PC-9 (cell line): Measurements from ENCODE around the gene AQP12B. TPM values are rescaled to one million over a fixed set of nuclear protein-coding genes. Genes with fewer than 3 reads are reported as not detected.

Experiments
- BruUV-seq: library from RNA; stranded (reverse); fragments of 400-500 nt; replicated peaks from 2 replicates; lab custom pipeline; 2021; lab: Mats Ljungman, UMichigan
- CTCF ChIA-PET: fragments of 300-600 bp; sonication (Branson Sonifier 250); formaldehyde crosslinking; loops from one replicate; lab custom pipeline; 2022; ENCODE audit warnings: antibody characterized with exemption; lab: Charles Lee
- POLR2A ChIA-PET: fragments of 300-600 bp; sonication (Branson Sonifier 250); formaldehyde crosslinking; loops from one replicate; lab custom pipeline; 2022; ENCODE audit warnings: antibody characterized with exemption; ENCODE audit not compliant: unreplicated experiment; lab: Charles Lee
- DNase-seq, 2 experiments: peaks; one replicate each; pipeline versions ENCODE4 v3.0.0 to v3.0.0-alpha.2; 2015 to 2022; ENCODE audit warnings: mixed read lengths in 1 of 2
- H2AFZ ChIP-seq: fragments of 200-600 bp; sonication (generic); 2 replicates; pipeline ENCODE4 v1.8.1; 2017; ENCODE audit warnings: antibody characterized with exemption
- H3F3A ChIP-seq: fragments of 200-600 bp; sonication (generic); 2 replicates; pipeline ENCODE4 v1.8.1; 2017; ENCODE audit warnings: antibody characterized with exemption, mild to moderate bottlenecking, low read depth; ENCODE audit not compliant: insufficient read depth
- H3K27ac ChIP-seq: fragments of 200-600 bp; sonication (generic); 2 replicates; pipeline ENCODE4 v1.6.1; 2016; ENCODE audit warnings: mixed run types
- H3K27me3 ChIP-seq: fragments of 200-600 bp; sonication (generic); 2 replicates; pipeline ENCODE4 v1.6.1; 2016; ENCODE audit warnings: low read depth, mixed run types; ENCODE audit not compliant: insufficient read depth
- H3K36me3 ChIP-seq: fragments of 200-600 bp; sonication (generic); 2 replicates; pipeline ENCODE4 v1.6.1; 2016; ENCODE audit warnings: low read depth, mixed run types
- H3K4me1 ChIP-seq: fragments of 200-600 bp; sonication (generic); replicated peaks from 2 replicates; pipeline ENCODE4 v1.6.1; 2016; ENCODE audit warnings: mixed run types; ENCODE audit not compliant: insufficient read depth
- H3K4me2 ChIP-seq: fragments of 200-600 bp; sonication (generic); 2 replicates; pipeline ENCODE4 v1.6.1; 2017; ENCODE audit warnings: mixed run types
- H3K4me3 ChIP-seq: fragments of 200-600 bp; sonication (generic); 2 replicates; pipeline ENCODE4 v1.6.1; 2016; ENCODE audit warnings: mixed run types
- H3K79me2 ChIP-seq: fragments of 200-600 bp; sonication (generic); 2 replicates; pipeline ENCODE4 v1.6.1; 2017; ENCODE audit warnings: low read depth, mixed run types
- H3K9me2 ChIP-seq: fragments of 200-600 bp; sonication (generic); 2 replicates; pipeline ENCODE4 v1.8.1; 2017; ENCODE audit warnings: mild to moderate bottlenecking; ENCODE audit not compliant: insufficient read depth
- H3K9me3 ChIP-seq: fragments of 200-600 bp; sonication (generic); 2 replicates; pipeline ENCODE4 v1.8.1; 2016; ENCODE audit warnings: low read depth; ENCODE audit not compliant: insufficient read depth
- H4K20me1 ChIP-seq: fragments of 200-600 bp; sonication (generic); 2 replicates; pipeline ENCODE4 v1.8.1; 2017; ENCODE audit not compliant: insufficient read depth
- EZH2 ChIP-seq: fragments of 200-600 bp; sonication (generic); IDR thresholded peaks from 2 replicates; pipeline ENCODE4 v1.8.0; 2017; ENCODE audit warnings: antibody characterized with exemption, low read depth
- intact Hi-C: fragments of 100-400 bp; cut with micrococcal nuclease; formaldehyde crosslinking; loops from one replicate; pipeline ENCODE4 v1.10.0; 2022; ENCODE audit not compliant: unreplicated experiment
- total RNA-seq: library from RNA; stranded (reverse); gene quantifications from 2 replicates; pipeline ENCODE4 v1.2.3, GENCODE V29; 2021
- TF ChIP-seq, protein P1 (sequence below): fragments of 200-600 bp; sonication (generic); conservative IDR thresholded peaks from 2 replicates; pipeline ENCODE4 v1.6.1; 2017; ENCODE audit warnings: mixed run types, antibody characterized with exemption, mild to moderate bottlenecking, moderate library complexity

AQP12B gene
- total RNA-seq, 1 experiment from 2014 or later, result not detected

DNA sequence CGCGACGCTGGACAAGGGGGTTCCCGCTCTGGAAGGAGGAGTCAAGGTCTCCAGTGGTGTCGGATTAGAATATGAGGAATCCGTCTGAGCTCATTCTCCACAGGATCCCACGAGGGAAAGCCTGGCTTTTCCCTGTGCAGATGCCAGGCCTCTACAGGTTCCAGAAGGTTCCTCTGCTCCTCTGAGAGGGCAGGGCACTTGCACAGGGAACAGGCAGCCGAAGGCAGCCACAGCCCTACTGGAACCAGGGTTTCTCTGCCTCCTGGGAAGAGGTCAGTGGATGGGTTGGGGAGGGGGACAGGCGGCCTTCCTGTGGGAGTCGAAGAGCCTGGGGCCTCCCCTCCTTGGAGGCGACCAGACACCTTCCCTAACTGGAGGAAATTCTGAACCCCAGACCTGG lies 7.3 kb upstream of the AQP12B start:
- TF ChIP-seq EZH2, result no peak
- TF ChIP-seq, protein P1, sequence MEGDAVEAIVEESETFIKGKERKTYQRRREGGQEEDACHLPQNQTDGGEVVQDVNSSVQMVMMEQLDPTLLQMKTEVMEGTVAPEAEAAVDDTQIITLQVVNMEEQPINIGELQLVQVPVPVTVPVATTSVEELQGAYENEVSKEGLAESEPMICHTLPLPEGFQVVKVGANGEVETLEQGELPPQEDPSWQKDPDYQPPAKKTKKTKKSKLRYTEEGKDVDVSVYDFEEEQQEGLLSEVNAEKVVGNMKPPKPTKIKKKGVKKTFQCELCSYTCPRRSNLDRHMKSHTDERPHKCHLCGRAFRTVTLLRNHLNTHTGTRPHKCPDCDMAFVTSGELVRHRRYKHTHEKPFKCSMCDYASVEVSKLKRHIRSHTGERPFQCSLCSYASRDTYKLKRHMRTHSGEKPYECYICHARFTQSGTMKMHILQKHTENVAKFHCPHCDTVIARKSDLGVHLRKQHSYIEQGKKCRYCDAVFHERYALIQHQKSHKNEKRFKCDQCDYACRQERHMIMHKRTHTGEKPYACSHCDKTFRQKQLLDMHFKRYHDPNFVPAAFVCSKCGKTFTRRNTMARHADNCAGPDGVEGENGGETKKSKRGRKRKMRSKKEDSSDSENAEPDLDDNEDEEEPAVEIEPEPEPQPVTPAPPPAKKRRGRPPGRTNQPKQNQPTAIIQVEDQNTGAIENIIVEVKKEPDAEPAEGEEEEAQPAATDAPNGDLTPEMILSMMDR, result no peak
- intact Hi-C loops, result no loop called here
- H3K9me2 ChIP-seq, result no peaks in the 10 kb centered on the region

DNA sequence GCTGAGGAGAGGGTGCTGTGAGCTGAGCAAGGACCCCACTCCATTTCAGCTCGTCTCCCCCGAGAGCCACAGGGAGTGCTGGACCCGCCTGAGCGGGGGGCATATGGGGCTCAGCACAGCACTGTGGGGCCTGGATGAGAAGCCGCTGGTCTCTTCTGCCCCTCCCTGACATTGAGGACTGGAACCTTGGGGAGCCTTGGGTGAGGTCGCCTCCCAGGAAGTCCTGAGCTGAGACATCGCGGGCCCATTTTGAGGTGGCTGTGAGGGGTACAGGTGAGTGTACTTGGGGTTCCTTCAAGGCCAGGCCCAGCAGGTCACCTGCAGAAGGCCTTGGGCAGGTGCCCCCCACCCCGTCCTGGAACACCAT lies 5.9 kb upstream of the AQP12B start:
- DNase-seq, result no peak
- Histone ChIP-seq H3K4me3 (no peak overlapping the region), H3K27me3 (peaks cover 46% of the 10 kb centered on the region), H3K27ac (no peak overlapping the region), H3K79me2 (no peaks in the 10 kb centered on the region), H4K20me1 (no peaks in the 10 kb centered on the region), H3K4me1 (no peaks in the 10 kb centered on the region), H2AFZ (no peak overlapping the region), H3K4me2 (no peak overlapping the region), H3F3A (no peaks in the 10 kb centered on the region), H3K36me3 (no peaks in the 10 kb centered on the region), H3K9me2 (no peaks in the 10 kb centered on the region), H3K9me3 (no peaks in the 10 kb centered on the region)
- ChIA-PET CTCF (no interaction called here), POLR2A (no interaction called here)
- intact Hi-C loops, result no loop called here
- TF ChIP-seq, protein P1, result no peak
- TF ChIP-seq EZH2, result no peak
- BruUV-seq, result no TSS peak

More for the DNA sequence above, 7.3 kb upstream of the AQP12B start:
- no peaks in the 10 kb centered on the region for H3F3A ChIP-seq
- DNase-seq, result no peak
- ChIA-PET POLR2A (no interaction called here), CTCF (no interaction called here)
- H3K27ac ChIP-seq, result no peak overlapping the region
- H3K4me3 ChIP-seq, result no peak overlapping the region
- no peaks in the 10 kb centered on the region for H3K36me3 ChIP-seq
- H4K20me1 ChIP-seq, result no peaks in the 10 kb centered on the region
- no peak overlapping the region for H3K4me2 ChIP-seq
- peaks cover 37% of the 10 kb centered on the region for H3K27me3 ChIP-seq
- H3K79me2 ChIP-seq, result no peaks in the 10 kb centered on the region
- BruUV-seq, result no TSS peak
- H3K4me1 ChIP-seq, result no peaks in the 10 kb centered on the region
- H2AFZ ChIP-seq, result no peak overlapping the region
- no peaks in the 10 kb centered on the region for H3K9me3 ChIP-seq

GRCh38 chr2:240687741-240688552 lies 5.3 kb upstream of the AQP12B start:
- Histone ChIP-seq H3K27me3 (peaks cover 46% of the 10 kb centered on the region), H3K9me3 (no peaks in the 10 kb centered on the region), H3K4me3 (no peak overlapping the region), H3K9me2 (no peaks in the 10 kb centered on the region), H3K4me1 (no peaks in the 10 kb centered on the region), H3K79me2 (no peaks in the 10 kb centered on the region), H3K36me3 (no peaks in the 10 kb centered on the region), H4K20me1 (no peaks in the 10 kb centered on the region), H2AFZ (no peak overlapping the region), H3K4me2 (no peak overlapping the region), H3F3A (no peaks in the 10 kb centered on the region), H3K27ac (no peak overlapping the region)
- intact Hi-C loops, result no loop called here
- TF ChIP-seq, protein P1, result no peak
- TF ChIP-seq EZH2, result no peak
- CTCF ChIA-PET, result no interaction called here
- POLR2A ChIA-PET, result no interaction called here
- no TSS peak for BruUV-seq
- no peak for DNase-seq
